Astrocyte of the cerebellum (primary cell): ENCODE data around the gene PSMF1.

ENCODE experiments used
- DNase-seq: peaks from one replicate; pipeline ENCODE4 v3.0.0-alpha.2; 2011; ENCODE audit warnings: low read depth
- H3K4me3 ChIP-seq: 2 replicates; pipeline ENCODE4 v1.5.1; 2011; ENCODE audit warnings: mild to moderate bottlenecking, low read depth, low read length, moderate library complexity
- CTCF ChIP-seq: IDR thresholded peaks from 2 replicates; pipeline ENCODE4 v1.5.1; 2012; ENCODE audit warnings: low read length, low read depth, moderate library complexity, mild to moderate bottlenecking; ENCODE audit errors: missing control alignments
- in situ Hi-C: cut with HindIII; loops from 2 replicates; pipeline ENCODE4 v1.10.0; 2017; ENCODE audit warnings: low sequenced_read_pairs

The PSMF1 gene

GRCh38 chr20:1165521-1165920, 47.1 kb downstream of the PSMF1 start:
- no peak for DNase-seq
- H3K4me3 ChIP-seq, result no peak overlapping the region
- no peak for TF ChIP-seq CTCF
- in situ Hi-C loops, result no loop called here

DNA sequence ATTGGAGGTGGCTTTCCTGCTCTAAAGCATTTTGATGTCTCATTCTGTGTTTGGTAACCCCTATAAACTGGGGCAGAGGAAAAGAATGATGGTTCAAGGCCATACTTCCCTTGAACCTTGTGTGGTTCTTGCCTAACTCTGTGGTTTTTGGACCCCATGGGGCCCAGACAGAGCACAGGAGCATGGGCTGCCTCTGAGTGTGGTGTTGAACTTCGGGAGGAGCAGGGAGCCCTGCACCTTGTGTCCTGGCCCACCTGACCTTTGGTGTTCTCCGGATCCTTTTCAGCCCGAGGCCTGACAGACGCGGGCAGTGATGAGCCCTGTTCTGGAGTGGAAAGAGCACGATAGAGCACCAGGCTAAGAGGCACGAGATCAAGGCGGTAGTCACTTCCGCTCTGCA, 47.5 kb downstream of the PSMF1 start:
- no peak overlapping the region for H3K4me3 ChIP-seq
- TF ChIP-seq CTCF, result no peak
- no peak for DNase-seq
- in situ Hi-C loops, result no loop called here

- H3K4me3 ChIP-seq, result no peak overlapping the region
- in situ Hi-C loops, result no loop called here
- no peak for DNase-seq
- no peak for TF ChIP-seq CTCF
These were observed 48.7 kb downstream of the PSMF1 start for GRCh38 chr20:1166948-1167720.

DNA sequence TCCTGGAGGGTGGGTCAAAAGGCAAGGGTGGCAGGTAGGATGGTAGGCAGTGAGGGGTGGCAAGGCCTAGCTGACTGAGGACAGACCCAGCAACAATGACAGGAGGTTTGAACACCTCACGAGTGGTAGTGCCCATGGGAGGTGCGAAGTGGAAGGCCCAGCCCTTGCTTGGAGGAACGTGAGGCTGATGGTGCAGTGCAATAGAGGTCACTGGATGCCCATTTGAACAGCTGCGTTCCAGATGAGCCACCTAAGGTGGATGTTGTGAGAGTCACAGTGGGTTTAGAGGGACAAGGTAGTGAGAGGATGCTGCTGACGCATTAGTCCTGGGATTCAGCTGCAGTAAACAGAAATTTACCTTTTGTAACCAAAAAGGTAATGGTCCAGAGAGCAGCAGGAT, 50.8 kb downstream of the PSMF1 start:
- in situ Hi-C loops, result no loop called here
- TF ChIP-seq CTCF, result no peak
- DNase-seq, result no peak
- no peak overlapping the region for H3K4me3 ChIP-seq

GRCh38 chr20:1171461-1172093, 53.2 kb downstream of the PSMF1 start:
- TF ChIP-seq CTCF, result no peak
- in situ Hi-C loops, result no loop called here
- DNase-seq, result no peak
- no peak overlapping the region for H3K4me3 ChIP-seq

- in situ Hi-C loops, result no loop called here
- DNase-seq, result no peak
These were observed 55.3 kb downstream of the PSMF1 start for GRCh38 chr20:1173698-1174097.

More at GRCh38 chr20:1173698-1174097, 55.3 kb downstream of the PSMF1 start:
- no peak overlapping the region for H3K4me3 ChIP-seq
- TF ChIP-seq CTCF, result no peak
